WERI-Rb-1 (cell line): ENCODE measurements around the gene LAMB1.

Source experiments
- DNase-seq: peaks from one replicate; pipeline ENCODE4 v3.0.0-alpha.2; 2020
- H3K27ac ChIP-seq: fragments of 250-450 bp; sonication (Bioruptor Pico); 2 replicates; pipeline ENCODE4 v1.5.1; 2020; ENCODE audit warnings: mild to moderate bottlenecking, moderate library complexity
- H3K27me3 ChIP-seq: fragments of 250-450 bp; sonication (Bioruptor Pico); 2 replicates; pipeline ENCODE4 v1.5.1; 2021; ENCODE audit warnings: mild to moderate bottlenecking, low read depth, moderate library complexity; ENCODE audit not compliant: insufficient read depth, severe bottlenecking
- H3K36me3 ChIP-seq: fragments of 250-450 bp; sonication (Bioruptor Pico); 2 replicates; pipeline ENCODE4 v1.5.1; 2020; ENCODE audit warnings: mild to moderate bottlenecking, moderate library complexity
- H3K4me3 ChIP-seq: 2 replicates; pipeline ENCODE4 v1.5.1; 2011; ENCODE audit warnings: low read depth, mild to moderate bottlenecking, control low read depth, low read length
- H3K9me3 ChIP-seq: fragments of 250-450 bp; sonication (Bioruptor Pico); 2 replicates; pipeline ENCODE4 v1.5.1; 2021; ENCODE audit warnings: mild to moderate bottlenecking, moderate library complexity; ENCODE audit not compliant: severe bottlenecking
- TF ChIP-seq, protein P1 (sequence below): IDR thresholded peaks from 2 replicates; pipeline ENCODE4 v1.5.1; 2011; ENCODE audit warnings: low read depth, mild to moderate bottlenecking, control low read depth, inconsistent platforms, low read length

The LAMB1 gene

DNA sequence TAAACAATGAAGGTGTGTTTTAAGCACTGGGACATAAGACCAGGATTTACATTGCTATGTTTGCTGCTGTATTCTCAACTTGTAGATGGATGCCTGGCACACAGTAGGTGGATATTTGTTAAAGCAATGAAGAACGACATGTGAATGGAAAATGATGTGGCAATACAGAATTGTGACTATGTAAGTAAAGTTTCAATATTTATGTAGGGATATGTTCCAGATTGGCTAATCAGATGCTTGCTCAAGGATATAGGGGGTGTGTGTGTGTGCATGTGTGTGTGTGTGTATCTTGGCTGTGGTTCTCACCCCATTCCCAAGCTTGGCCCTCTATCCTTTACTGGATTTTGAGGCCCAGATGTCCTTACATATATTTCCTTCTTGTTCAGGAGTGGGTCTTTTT is 42.7 kb upstream of the LAMB1 start:
- H3K4me3 ChIP-seq = no peak overlapping the region
- no peak for DNase-seq
- no peaks in the 10 kb centered on the region for H3K9me3 ChIP-seq
- no peaks in the 10 kb centered on the region for H3K27me3 ChIP-seq
- H3K27ac ChIP-seq = no peak overlapping the region
- TF ChIP-seq, protein P1, sequence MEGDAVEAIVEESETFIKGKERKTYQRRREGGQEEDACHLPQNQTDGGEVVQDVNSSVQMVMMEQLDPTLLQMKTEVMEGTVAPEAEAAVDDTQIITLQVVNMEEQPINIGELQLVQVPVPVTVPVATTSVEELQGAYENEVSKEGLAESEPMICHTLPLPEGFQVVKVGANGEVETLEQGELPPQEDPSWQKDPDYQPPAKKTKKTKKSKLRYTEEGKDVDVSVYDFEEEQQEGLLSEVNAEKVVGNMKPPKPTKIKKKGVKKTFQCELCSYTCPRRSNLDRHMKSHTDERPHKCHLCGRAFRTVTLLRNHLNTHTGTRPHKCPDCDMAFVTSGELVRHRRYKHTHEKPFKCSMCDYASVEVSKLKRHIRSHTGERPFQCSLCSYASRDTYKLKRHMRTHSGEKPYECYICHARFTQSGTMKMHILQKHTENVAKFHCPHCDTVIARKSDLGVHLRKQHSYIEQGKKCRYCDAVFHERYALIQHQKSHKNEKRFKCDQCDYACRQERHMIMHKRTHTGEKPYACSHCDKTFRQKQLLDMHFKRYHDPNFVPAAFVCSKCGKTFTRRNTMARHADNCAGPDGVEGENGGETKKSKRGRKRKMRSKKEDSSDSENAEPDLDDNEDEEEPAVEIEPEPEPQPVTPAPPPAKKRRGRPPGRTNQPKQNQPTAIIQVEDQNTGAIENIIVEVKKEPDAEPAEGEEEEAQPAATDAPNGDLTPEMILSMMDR = no peak
- no peaks in the 10 kb centered on the region for H3K36me3 ChIP-seq

DNA sequence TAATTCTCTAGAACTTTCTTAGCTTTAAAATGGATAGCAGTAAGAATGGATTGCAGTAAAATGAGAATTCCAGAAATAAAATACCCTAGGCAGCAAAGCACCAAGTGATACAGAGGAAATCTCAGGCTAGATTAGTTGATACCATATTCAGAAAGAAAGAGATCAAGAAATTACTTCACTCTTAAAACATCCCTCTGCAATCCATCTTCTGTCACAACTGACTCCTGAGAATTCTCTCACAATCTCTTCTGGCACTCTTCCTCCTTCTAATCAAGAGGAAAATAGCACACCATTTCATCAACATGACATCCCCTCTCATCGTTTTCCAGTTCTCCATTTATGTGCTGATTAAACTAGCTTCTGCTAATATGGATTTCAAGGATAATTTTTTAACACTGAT is 42.2 kb upstream of the LAMB1 start:
- no peaks in the 10 kb centered on the region for H3K36me3 ChIP-seq
- no peak overlapping the region for H3K4me3 ChIP-seq
- TF ChIP-seq, protein P1 = no peak
- no peaks in the 10 kb centered on the region for H3K9me3 ChIP-seq
- H3K27me3 ChIP-seq = no peaks in the 10 kb centered on the region
- no peak for DNase-seq
- no peak overlapping the region for H3K27ac ChIP-seq

DNA sequence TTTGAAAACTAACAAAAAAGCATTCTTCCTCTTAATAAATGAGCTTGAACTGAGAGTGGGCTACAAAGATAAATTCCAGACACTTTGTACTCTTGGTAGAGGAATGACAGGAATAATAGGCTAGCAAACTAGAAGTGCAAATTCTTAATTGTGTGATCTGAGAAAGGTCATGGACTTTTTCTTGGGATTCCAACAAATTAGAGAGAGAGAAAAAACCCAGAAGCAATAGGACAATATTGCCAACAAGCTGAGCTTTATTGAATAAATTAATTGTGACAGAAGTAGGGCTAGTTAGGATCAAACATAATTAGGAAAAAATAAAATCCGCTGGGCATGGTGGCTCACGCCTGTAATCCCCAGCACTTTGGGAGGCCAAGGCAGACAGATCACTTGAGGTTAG is 41.4 kb upstream of the LAMB1 start:
- TF ChIP-seq, protein P1 = no peak
- no peak overlapping the region for H3K27ac ChIP-seq
- H3K36me3 ChIP-seq = no peaks in the 10 kb centered on the region
- no peak overlapping the region for H3K4me3 ChIP-seq
- H3K9me3 ChIP-seq = no peaks in the 10 kb centered on the region
- no peaks in the 10 kb centered on the region for H3K27me3 ChIP-seq
- DNase-seq = no peak

DNA sequence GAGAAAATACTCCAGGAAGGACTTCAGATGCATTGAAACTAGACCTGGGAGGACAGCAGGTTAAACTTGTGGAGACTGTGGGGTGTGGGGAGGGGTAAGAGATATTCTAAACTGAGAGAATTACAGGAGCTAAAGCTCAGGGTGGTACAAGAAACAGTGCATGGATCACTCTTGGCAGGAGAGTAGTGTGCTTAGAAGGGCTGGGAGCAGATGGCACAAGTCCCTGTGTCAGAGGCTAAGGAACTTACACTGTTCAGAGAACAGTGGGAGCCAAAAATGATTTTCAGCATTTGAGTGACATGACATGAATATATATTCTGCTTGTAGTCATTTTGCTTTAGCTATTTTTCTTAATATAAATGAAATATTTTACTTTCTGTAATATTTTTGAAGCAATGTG is 36.0 kb upstream of the LAMB1 start:
- peak overlapping the region; percentile 88 for H3K27ac ChIP-seq
- H3K4me3 ChIP-seq = no peak overlapping the region
- no peaks in the 10 kb centered on the region for H3K36me3 ChIP-seq
- H3K9me3 ChIP-seq = no peaks in the 10 kb centered on the region
- DNase-seq = peak; percentile 43
- no peaks in the 10 kb centered on the region for H3K27me3 ChIP-seq
- TF ChIP-seq, protein P1 = no peak

DNA sequence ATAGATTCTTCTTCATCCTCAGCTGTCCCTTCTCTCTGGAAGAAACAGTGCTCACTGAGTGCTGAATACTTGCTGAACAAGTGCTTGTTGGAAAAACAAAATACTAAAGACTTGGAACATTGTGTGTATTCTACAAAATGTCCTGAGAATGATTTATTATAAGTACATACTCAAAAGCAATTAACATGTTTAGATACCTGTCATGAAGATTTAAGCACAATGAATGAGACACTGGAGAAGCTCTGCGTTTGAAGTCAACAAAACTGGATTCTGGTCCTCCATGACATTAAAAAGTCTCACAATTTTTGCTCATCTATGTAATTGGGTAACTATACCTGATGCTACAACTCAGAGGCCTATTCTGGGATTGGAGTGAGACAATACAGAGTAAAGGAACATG is 34.8 kb upstream of the LAMB1 start:
- Histone ChIP-seq H3K27ac (peak overlapping the region; percentile 88), H3K9me3 (no peaks in the 10 kb centered on the region), H3K36me3 (no peaks in the 10 kb centered on the region), H3K4me3 (peak overlapping the region; percentile 2; the same call in 1 of the 2 replicates), H3K27me3 (no peaks in the 10 kb centered on the region)
- TF ChIP-seq, protein P1 = no peak
- DNase-seq = no peak

DNA sequence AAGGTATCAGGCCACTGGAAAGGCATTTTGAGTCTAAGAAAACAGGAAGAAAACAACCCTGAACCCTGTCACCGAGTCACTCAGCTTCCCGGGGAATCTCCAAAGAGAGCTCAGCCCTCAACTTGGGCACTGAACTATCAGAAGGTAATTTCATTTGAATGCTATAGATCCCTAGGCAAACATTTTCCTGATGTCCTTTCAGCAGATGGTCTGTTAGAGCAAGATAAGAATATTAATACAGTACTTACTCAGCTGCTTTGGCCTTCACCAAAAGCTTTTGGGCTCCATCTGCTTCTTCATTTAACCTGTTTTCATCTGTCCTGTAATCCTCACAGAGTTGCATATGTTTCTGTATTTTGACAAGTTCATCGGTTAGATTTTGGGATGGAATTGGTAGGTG is 34.2 kb upstream of the LAMB1 start:
- DNase-seq = peak; percentile 59
- TF ChIP-seq, protein P1 = no peak

More for the DNA sequence above, 34.2 kb upstream of the LAMB1 start:
- Histone ChIP-seq H3K27me3 (no peaks in the 10 kb centered on the region), H3K36me3 (no peaks in the 10 kb centered on the region), H3K4me3 (peak overlapping the region; percentile 24), H3K27ac (peak overlapping the region; percentile 88), H3K9me3 (no peaks in the 10 kb centered on the region)
